ENCODE results near the gene ARHGEF25.

DNA sequence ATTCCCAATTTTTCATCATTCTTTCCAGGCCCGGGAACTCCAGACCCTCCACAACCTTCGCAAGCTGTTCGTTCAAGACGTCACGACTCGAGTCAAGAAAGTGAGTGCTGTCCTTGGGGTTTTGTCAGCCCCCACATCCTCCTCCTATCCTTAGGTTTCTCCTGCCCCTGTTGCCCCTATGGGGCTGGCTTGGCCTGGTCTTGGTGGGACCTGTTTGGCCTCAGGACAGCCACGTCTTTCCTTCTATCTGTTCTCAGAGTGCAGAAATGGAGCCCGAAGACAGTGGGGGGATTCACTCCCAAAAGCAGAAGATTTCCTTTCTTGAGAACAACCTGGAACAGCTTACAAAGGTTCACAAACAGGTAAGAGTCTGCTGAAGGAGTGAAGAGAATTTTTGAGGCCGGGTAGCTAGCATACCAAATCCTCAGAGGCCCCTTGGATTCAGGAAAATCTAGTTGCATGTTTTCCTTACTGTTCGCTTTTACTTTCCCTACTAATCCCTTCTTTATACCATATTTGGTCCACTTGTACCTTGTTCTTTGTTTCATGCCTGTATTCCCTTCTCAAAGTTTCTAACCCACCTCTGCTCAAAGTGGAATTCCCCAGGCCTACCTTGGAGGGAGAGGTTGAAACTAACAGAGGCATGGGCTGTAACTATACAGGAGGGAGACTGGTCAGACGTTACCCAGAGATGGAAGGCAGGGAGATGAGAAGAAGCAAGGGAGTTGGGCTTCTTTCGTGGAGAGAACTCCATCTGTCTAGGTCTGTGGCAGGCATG is 33.1 kb upstream of the ARHGEF25 start:
- TF ChIP-seq, protein P1, sequence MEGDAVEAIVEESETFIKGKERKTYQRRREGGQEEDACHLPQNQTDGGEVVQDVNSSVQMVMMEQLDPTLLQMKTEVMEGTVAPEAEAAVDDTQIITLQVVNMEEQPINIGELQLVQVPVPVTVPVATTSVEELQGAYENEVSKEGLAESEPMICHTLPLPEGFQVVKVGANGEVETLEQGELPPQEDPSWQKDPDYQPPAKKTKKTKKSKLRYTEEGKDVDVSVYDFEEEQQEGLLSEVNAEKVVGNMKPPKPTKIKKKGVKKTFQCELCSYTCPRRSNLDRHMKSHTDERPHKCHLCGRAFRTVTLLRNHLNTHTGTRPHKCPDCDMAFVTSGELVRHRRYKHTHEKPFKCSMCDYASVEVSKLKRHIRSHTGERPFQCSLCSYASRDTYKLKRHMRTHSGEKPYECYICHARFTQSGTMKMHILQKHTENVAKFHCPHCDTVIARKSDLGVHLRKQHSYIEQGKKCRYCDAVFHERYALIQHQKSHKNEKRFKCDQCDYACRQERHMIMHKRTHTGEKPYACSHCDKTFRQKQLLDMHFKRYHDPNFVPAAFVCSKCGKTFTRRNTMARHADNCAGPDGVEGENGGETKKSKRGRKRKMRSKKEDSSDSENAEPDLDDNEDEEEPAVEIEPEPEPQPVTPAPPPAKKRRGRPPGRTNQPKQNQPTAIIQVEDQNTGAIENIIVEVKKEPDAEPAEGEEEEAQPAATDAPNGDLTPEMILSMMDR (IDR thresholded peaks at IDR 0.05), result no peak
- no peak for TF ChIP-seq POLR2AphosphoS5 (IDR thresholded peaks at IDR 0.05)
